ENCODE measurements around the gene SAMD11. TPM values are rescaled to one million over a fixed set of nuclear protein-coding genes. Genes with fewer than 3 reads are reported as not detected.
"Not testable (repeated sequence)": the region's sequence is repeated elsewhere in the genome, so short reads cannot be mapped to it uniquely, and the experiment has no call there.

Gene SAMD11
- total RNA-seq, 2 donors from 2014 or later = 0.12 to 0.17 TPM

GRCh38 chr1:981491-981954, 57.8 kb downstream of the SAMD11 start:
- Mint-ChIP-seq H3K27ac (no peak overlapping the region), H3K27me3 (ENCODE audit: low read depth) (peaks cover 10% of the 10 kb centered on the region), H3K9me3 (no peaks in the 10 kb centered on the region)

GRCh38 chr1:981955-982558, 58.3 kb downstream of the SAMD11 start, which contains the start of gene PERM1:
Gene PERM1 (minus strand): TSS chr1:982093. CDS start chr1:981029, 1,064 bp downstream.
- Mint-ChIP-seq H3K4me3 (no peak within 1 kb of the TSS), H3K36me3 (ENCODE audit: insufficient read depth in 2 of 2) (no peaks in the 10 kb centered on the region), H3K9me3 (no peaks in the 10 kb centered on the region), H3K27ac (no peak within 1 kb of the TSS), H3K4me1 (ENCODE audit: low read depth) (no peaks in the 10 kb centered on the region), H3K27me3 (ENCODE audit: low read depth) (peaks cover 10% of the 10 kb centered on the region)
- DNase-seq = no peak
- no peak for ATAC-seq (replicated peaks in 1 of 2)

More at GRCh38 chr1:981491-981954, 57.8 kb downstream of the SAMD11 start:
- Mint-ChIP-seq H3K36me3 (ENCODE audit: insufficient read depth in 2 of 2) (no peaks in the 10 kb centered on the region), H3K4me1 (ENCODE audit: low read depth) (no peaks in the 10 kb centered on the region), H3K4me3 (no peak overlapping the region)
- no peak for ATAC-seq (replicated peaks in 1 of 2)
- no peak for DNase-seq

- DNase-seq (no peak), ATAC-seq (replicated peaks in 1 of 2) (no peak)
- Mint-ChIP-seq H3K4me3 (no peak overlapping the region), H3K27ac (no peak overlapping the region), H3K9me3 (no peaks in the 10 kb centered on the region), H3K36me3 (ENCODE audit: insufficient read depth in 2 of 2) (no peaks in the 10 kb centered on the region), H3K4me1 (ENCODE audit: low read depth) (no peaks in the 10 kb centered on the region), H3K27me3 (ENCODE audit: low read depth) (peaks cover 10% of the 10 kb centered on the region)
These were observed 59.2 kb downstream of the SAMD11 start for GRCh38 chr1:982765-983436.

- Mint-ChIP-seq H3K9me3 (no peaks in the 10 kb centered on the region), H3K27ac (no peak overlapping the region), H3K27me3 (ENCODE audit: low read depth) (peaks cover 17% of the 10 kb centered on the region), H3K4me1 (ENCODE audit: low read depth) (peaks cover under 1% of the 10 kb centered on the region), H3K4me3 (no peak overlapping the region), H3K36me3 (ENCODE audit: insufficient read depth in 2 of 2) (no peaks in the 10 kb centered on the region)
- peak; percentile 70 to 74 for DNase-seq
- peak; percentile 83 to 87 for ATAC-seq (replicated peaks in 1 of 2)
These were observed 60.2 kb downstream of the SAMD11 start for GRCh38 chr1:983798-984475.

- peaks cover 5% of the 10 kb centered on the region for H3K4me1 Mint-ChIP-seq (ENCODE audit: low read depth)
- no peaks in the 10 kb centered on the region for H3K9me3 Mint-ChIP-seq
- no peak for ATAC-seq (replicated peaks in 1 of 2)
- no peak for DNase-seq
- H3K4me3 Mint-ChIP-seq = no peak overlapping the region
- peaks cover 22% of the 10 kb centered on the region for H3K27me3 Mint-ChIP-seq (ENCODE audit: low read depth)
- H3K36me3 Mint-ChIP-seq (ENCODE audit: insufficient read depth in 2 of 2) = peaks cover 0 to 2% of the 10 kb centered on the region in 2 donors
- H3K27ac Mint-ChIP-seq = no peak overlapping the region
These were observed 60.7 kb downstream of the SAMD11 start for GRCh38 chr1:984476-984814.

- ATAC-seq (replicated peaks in 1 of 2) = no peak
- Mint-ChIP-seq H3K36me3 (ENCODE audit: insufficient read depth in 2 of 2) (peaks cover 0 to 2% of the 10 kb centered on the region in 2 donors), H3K4me1 (ENCODE audit: low read depth) (peaks cover 5% of the 10 kb centered on the region), H3K9me3 (no peaks in the 10 kb centered on the region), H3K27ac (no peak overlapping the region), H3K27me3 (ENCODE audit: low read depth) (peaks cover 28% of the 10 kb centered on the region), H3K4me3 (no peak overlapping the region)
- DNase-seq = no peak
These were observed 61.4 kb downstream of the SAMD11 start for GRCh38 chr1:985126-985525.

GRCh38 chr1:988061-988460, 64.3 kb downstream of the SAMD11 start:
- not testable (repeated sequence) for ATAC-seq (replicated peaks in 1 of 2); H3K4me3 Mint-ChIP-seq; H3K9me3 Mint-ChIP-seq; H3K27ac Mint-ChIP-seq; DNase-seq
- peaks cover 3 to 11% of the 10 kb centered on the region in 2 donors for H3K36me3 Mint-ChIP-seq (ENCODE audit: insufficient read depth in 2 of 2)
- peaks cover 28% of the 10 kb centered on the region for H3K27me3 Mint-ChIP-seq (ENCODE audit: low read depth)
- H3K4me1 Mint-ChIP-seq (ENCODE audit: low read depth) = peaks cover 27% of the 10 kb centered on the region

GRCh38 chr1:991275-991674, 67.6 kb downstream of the SAMD11 start:
- H3K9me3 Mint-ChIP-seq = not testable (repeated sequence)

GRCh38 chr1:991895-992294, 68.2 kb downstream of the SAMD11 start:
- no peak overlapping the region for H3K27ac Mint-ChIP-seq
- peak overlapping the region in 1 of 2 donors; percentile 64 for H3K4me3 Mint-ChIP-seq
- peaks cover 3 to 11% of the 10 kb centered on the region in 2 donors for H3K36me3 Mint-ChIP-seq (ENCODE audit: insufficient read depth in 2 of 2)
- H3K27me3 Mint-ChIP-seq (ENCODE audit: low read depth) = peaks cover 38% of the 10 kb centered on the region
- ATAC-seq (replicated peaks in 1 of 2) (no peak), DNase-seq (no peak)
- H3K9me3 Mint-ChIP-seq = peaks cover 0 to 2% of the 10 kb centered on the region in 2 donors
- peaks cover 39% of the 10 kb centered on the region for H3K4me1 Mint-ChIP-seq (ENCODE audit: low read depth)

More at GRCh38 chr1:991275-991674, 67.6 kb downstream of the SAMD11 start:
- DNase-seq; ATAC-seq (replicated peaks in 1 of 2); H3K4me3 Mint-ChIP-seq; H3K27ac Mint-ChIP-seq: not testable (repeated sequence)
- H3K4me1 Mint-ChIP-seq (ENCODE audit: low read depth) = peaks cover 39% of the 10 kb centered on the region
- peaks cover 3 to 11% of the 10 kb centered on the region in 2 donors for H3K36me3 Mint-ChIP-seq (ENCODE audit: insufficient read depth in 2 of 2)
- peaks cover 36% of the 10 kb centered on the region for H3K27me3 Mint-ChIP-seq (ENCODE audit: low read depth)

GRCh38 chr1:992362-992761, 68.6 kb downstream of the SAMD11 start:
- ATAC-seq (replicated peaks in 1 of 2) = peak; percentile 55 to 72
- H3K27ac Mint-ChIP-seq = no peak overlapping the region
- H3K4me3 Mint-ChIP-seq = peak overlapping the region; percentile 36 to 64
- DNase-seq = no peak
- peaks cover 39% of the 10 kb centered on the region for H3K4me1 Mint-ChIP-seq (ENCODE audit: low read depth)
- H3K36me3 Mint-ChIP-seq (ENCODE audit: insufficient read depth in 2 of 2) = peaks cover 3 to 11% of the 10 kb centered on the region in 2 donors
- peaks cover 0 to 2% of the 10 kb centered on the region in 2 donors for H3K9me3 Mint-ChIP-seq
- peaks cover 43% of the 10 kb centered on the region for H3K27me3 Mint-ChIP-seq (ENCODE audit: low read depth)

GRCh38 chr1:993379-993995, 69.8 kb downstream of the SAMD11 start:
- ATAC-seq (replicated peaks in 1 of 2) (no peak), DNase-seq (no peak)
- H3K4me3 Mint-ChIP-seq = no peak overlapping the region
- no peak overlapping the region for H3K27ac Mint-ChIP-seq
- H3K36me3 Mint-ChIP-seq (ENCODE audit: insufficient read depth in 2 of 2) = peaks cover 3 to 11% of the 10 kb centered on the region in 2 donors
- peaks cover 0 to 2% of the 10 kb centered on the region in 2 donors for H3K9me3 Mint-ChIP-seq
- H3K4me1 Mint-ChIP-seq (ENCODE audit: low read depth) = peaks cover 39% of the 10 kb centered on the region
- H3K27me3 Mint-ChIP-seq (ENCODE audit: low read depth) = peaks cover 44% of the 10 kb centered on the region

Measured in activated T-cell treated with anti-CD3 and anti-CD28 coated beads, Interleukin-2, amount 50 U/mL, for 72 hours (primary cell).